Medulla oblongata (tissue), 1 donor: Measurements from ENCODE around the gene MRPL49.

ENCODE experiments used
- DNase-seq: peaks from one replicate; pipeline ENCODE4 v3.0.0-alpha.2; 2015; ENCODE audit errors: extremely low spot score

MRPL49 gene

GRCh38 chr11:65102142-65103095 is 19.7 kb upstream of the MRPL49 start:
- peak; percentile 82 for DNase-seq

- no peak for DNase-seq
Measured at GRCh38 chr11:65103476-65103875, 18.6 kb upstream of the MRPL49 start.

- peak; percentile 50 for DNase-seq
Measured at GRCh38 chr11:65104628-65105027, 17.5 kb upstream of the MRPL49 start.

- no peak for DNase-seq
Measured at GRCh38 chr11:65107078-65107477, 15.0 kb upstream of the MRPL49 start.

GRCh38 chr11:65107751-65108468 is 14.2 kb upstream of the MRPL49 start:
- no peak for DNase-seq

- DNase-seq = no peak
Measured at GRCh38 chr11:65108469-65109123, 13.5 kb upstream of the MRPL49 start.

- no peak for DNase-seq
Measured at GRCh38 chr11:65109231-65110198, 12.6 kb upstream of the MRPL49 start.

- DNase-seq = peak; percentile 91
Measured at GRCh38 chr11:65110354-65110861, 11.7 kb upstream of the MRPL49 start.

GRCh38 chr11:65111159-65111743 is 10.9 kb upstream of the MRPL49 start:
- DNase-seq = no peak

GRCh38 chr11:65111744-65112545 is 10.2 kb upstream of the MRPL49 start, which contains the start of gene TM7SF2:
TSS of gene TM7SF2 (plus strand) at chr11:65111872. CDS start at chr11:65112016, 144 bp downstream.
- DNase-seq = peak; percentile 98

- peak; percentile 62 for DNase-seq
Measured at GRCh38 chr11:65112546-65113360, 9.4 kb upstream of the MRPL49 start.

GRCh38 chr11:65113361-65113756 is 8.8 kb upstream of the MRPL49 start:
- no peak for DNase-seq

- DNase-seq = no peak
Measured at GRCh38 chr11:65113839-65114238, 8.3 kb upstream of the MRPL49 start.

- no peak for DNase-seq
Measured at GRCh38 chr11:65114538-65115171, 7.5 kb upstream of the MRPL49 start.

- no peak for DNase-seq
Measured at GRCh38 chr11:65115361-65116082, 6.6 kb upstream of the MRPL49 start.

- no peak for DNase-seq
Measured at GRCh38 chr11:65116370-65117205, 5.5 kb upstream of the MRPL49 start.
